Naive B cell (primary cell): ENCODE data around the gene NAXD. TPM values are rescaled to one million over a fixed set of nuclear protein-coding genes. Genes with fewer than 3 reads are reported as not detected.

Source experiments
- ATAC-seq, 2 donors: fragments of 150-1000 bp; cut with Tn5 transposase; 2 replicates each; pipeline ENCODE4 v1.10.0; 2021; ENCODE audit warnings: low read depth in 2 of 2, mild to moderate bottlenecking in 2 of 2, moderate library complexity in 2 of 2
- DNase-seq: peaks from one replicate; pipeline ENCODE4 v3.0.0; 2022
- H3K27ac Mint-ChIP-seq, 6 donors: one replicate each; pipeline ENCODE4 v1.8.0; 2020 to 2022; ENCODE audit warnings: mild to moderate bottlenecking in 6 of 6, mixed read lengths in 6 of 6, moderate library complexity in 5 of 6, inconsistent platforms in 2 of 6
- H3K27me3 Mint-ChIP-seq, 3 donors: one replicate each; pipeline ENCODE4 v1.8.0; 2021 to 2022; ENCODE audit warnings: mixed read lengths in 3 of 3, mild to moderate bottlenecking in 1 of 3
- H3K36me3 Mint-ChIP-seq, 2 donors: one replicate each; pipeline ENCODE4 v1.8.0; 2020 to 2022; ENCODE audit warnings: mixed read lengths in 2 of 2, inconsistent platforms in 1 of 2, mild to moderate bottlenecking in 1 of 2
- H3K4me1 Mint-ChIP-seq, 3 donors: one replicate each; pipeline ENCODE4 v1.8.0; 2020 to 2022; ENCODE audit warnings: mixed read lengths in 3 of 3, inconsistent platforms in 1 of 3, mild to moderate bottlenecking in 1 of 3, moderate library complexity in 1 of 3
- H3K4me3 Mint-ChIP-seq, 8 donors: one replicate each; pipeline ENCODE4 v1.8.0; 2020 to 2022; ENCODE audit warnings: mild to moderate bottlenecking in 8 of 8, mixed read lengths in 8 of 8, moderate library complexity in 8 of 8, inconsistent platforms in 2 of 8
- H3K9me3 Mint-ChIP-seq, 7 donors: one replicate each; pipeline ENCODE4 v1.8.0; 2020 to 2022; ENCODE audit warnings: mixed read lengths in 7 of 7, mild to moderate bottlenecking in 5 of 7, inconsistent platforms in 2 of 7, moderate library complexity in 1 of 7
- polyA plus RNA-seq, 6 donors: library from polyadenylated mRNA; unstranded; fragments of 300-500 nt; fragmentation: Illumina TruSeq; gene quantifications; one replicate each; pipeline ENCODE4 v1.2.3, GENCODE V29; 2021; ENCODE audit warnings: low read depth in 6 of 6

NAXD gene
- polyA plus RNA-seq, 6 donors from 2014 or later = 10.8 to 23.1 (median 15.4) TPM

DNA sequence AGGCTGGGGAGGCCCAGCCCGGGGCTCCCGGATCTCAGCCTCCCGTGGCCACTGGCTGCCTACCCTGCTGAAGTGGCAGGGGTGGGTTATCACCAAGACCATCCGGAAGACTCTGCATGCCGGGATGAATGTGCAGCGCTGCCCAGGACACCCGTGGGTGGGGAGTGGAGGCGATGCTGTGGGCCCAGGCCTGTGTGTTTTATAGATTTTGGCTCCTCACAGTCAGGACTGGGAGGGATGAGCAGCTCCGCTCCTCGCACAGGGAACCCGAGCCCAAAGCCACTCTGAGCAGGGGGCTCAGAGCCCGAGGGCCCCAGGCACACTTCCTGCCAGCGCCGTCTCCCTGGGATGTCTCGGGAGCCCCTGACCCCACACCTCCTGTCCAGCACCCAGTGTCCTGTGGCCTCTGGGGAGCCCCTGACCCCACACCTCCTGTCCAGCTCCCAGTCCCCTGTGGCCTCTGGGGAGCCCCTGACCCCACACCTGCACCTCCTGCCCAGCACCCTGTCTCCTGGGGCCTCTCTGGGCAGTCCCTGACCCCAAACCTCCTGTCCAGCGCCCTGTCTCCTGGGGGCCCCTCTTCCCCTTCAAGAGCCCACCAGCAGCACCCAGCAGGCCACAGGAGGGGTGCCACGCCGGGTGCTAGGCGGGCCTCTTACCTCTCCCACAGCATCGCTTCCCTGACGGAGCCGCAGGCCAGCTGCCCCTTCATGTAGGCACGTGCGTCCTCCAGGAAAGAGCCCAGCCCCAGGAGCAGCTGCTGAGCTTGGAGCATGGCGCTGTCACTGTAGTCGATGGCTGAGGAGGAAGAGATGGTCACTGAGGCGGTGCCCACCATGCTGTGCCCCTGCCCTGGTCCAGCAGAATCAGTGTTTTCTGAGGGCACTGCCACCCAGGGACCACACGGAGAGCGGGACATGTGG is 31.4 kb downstream of the NAXD start:
- ATAC-seq (no peak), DNase-seq (no peak)
- Mint-ChIP-seq H3K27ac (no peak overlapping the region), H3K4me1 (peaks cover 15 to 49% (median 35%) of the 10 kb centered on the region in 3 donors), H3K9me3 (no peaks in the 10 kb centered on the region), H3K4me3 (no peak overlapping the region), H3K27me3 (no peaks in the 10 kb centered on the region), H3K36me3 (peaks cover 7% of the 10 kb centered on the region in 2 donors)

- Mint-ChIP-seq H3K36me3 (peaks cover 7% of the 10 kb centered on the region in 2 donors), H3K4me3 (no peak overlapping the region), H3K27me3 (no peaks in the 10 kb centered on the region), H3K4me1 (peaks cover 22 to 56% (median 42%) of the 10 kb centered on the region in 3 donors), H3K9me3 (no peaks in the 10 kb centered on the region), H3K27ac (no peak overlapping the region)
- DNase-seq (no peak), ATAC-seq (no peak)
Measured at GRCh38 chr13:110647365-110647737, 32.0 kb downstream of the NAXD start.

DNA sequence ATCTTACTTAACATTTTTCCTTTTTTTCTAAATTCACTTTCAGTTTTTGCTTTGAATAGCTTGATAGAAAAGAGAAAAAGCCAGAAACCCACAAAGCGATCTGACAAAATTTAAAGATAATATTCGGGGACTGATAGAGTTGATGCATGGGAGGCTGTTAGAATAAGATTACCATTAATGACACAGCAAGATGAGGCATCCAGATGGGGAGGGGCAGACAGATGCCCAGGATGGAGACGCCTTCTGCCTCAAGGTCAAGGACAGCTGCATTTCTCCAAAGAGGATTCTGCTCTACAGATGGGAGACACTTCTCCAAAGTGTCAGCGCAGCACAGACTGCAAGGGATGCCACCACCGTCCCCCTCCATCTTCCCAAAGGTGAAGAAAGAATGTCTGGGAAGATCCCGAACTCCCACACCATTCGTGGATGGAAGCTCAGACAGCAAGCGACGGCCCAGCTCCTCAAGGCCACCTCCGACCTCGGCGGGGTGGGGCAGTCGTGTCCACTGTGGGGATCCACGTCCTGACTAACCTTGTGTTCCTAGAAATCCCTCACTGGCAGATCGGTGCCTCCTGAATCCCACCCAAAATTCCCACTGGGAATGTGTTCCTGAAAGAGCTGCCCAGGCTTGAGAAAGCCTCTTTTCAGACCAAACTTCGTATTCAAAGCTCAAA is 32.9 kb downstream of the NAXD start:
- H3K36me3 Mint-ChIP-seq = peaks cover 7% of the 10 kb centered on the region in 2 donors

DNA sequence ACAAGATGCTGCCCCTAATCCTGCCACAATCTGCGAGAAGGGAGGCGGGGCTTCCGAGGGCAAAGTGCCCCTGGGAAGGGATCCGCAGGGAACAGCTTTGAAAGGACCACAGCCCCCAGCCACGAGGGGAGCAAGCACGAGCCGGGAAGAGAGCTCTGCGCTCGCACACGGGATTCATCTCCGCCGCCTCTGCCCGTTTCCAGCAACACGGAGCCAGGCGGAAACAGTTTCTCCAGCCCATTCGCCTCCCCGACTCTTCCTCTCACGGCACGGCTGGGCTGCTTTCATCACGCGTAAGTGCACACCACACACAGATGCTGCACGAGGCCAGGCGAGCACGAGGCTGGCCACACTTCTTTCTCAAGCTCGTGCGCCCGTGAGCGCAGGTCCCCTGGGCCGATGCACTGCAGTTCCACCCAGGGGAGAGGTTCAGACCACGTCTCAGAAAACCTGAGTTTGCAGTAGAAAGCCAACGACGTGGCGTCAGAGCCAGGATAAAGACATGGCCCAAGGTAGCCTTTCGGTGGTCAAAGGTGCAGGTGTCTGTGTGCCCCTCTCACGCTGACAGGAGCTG is 33.6 kb downstream of the NAXD start:
- peak overlapping the region in 4 of 8 donors; percentile 7 to 83 (median 34) for H3K4me3 Mint-ChIP-seq
- H3K36me3 Mint-ChIP-seq = peaks cover 7% of the 10 kb centered on the region in 2 donors
- H3K27ac Mint-ChIP-seq = no peak overlapping the region
- no peaks in the 10 kb centered on the region for H3K27me3 Mint-ChIP-seq
- DNase-seq (no peak), ATAC-seq (no peak)
- peaks cover 35 to 72% (median 57%) of the 10 kb centered on the region in 3 donors for H3K4me1 Mint-ChIP-seq
- no peaks in the 10 kb centered on the region for H3K9me3 Mint-ChIP-seq

More for the DNA sequence above, 32.9 kb downstream of the NAXD start:
- DNase-seq (no peak), ATAC-seq (no peak)
- no peaks in the 10 kb centered on the region for H3K9me3 Mint-ChIP-seq
- no peaks in the 10 kb centered on the region for H3K27me3 Mint-ChIP-seq
- no peak overlapping the region for H3K4me3 Mint-ChIP-seq
- H3K27ac Mint-ChIP-seq = peak overlapping the region in 2 of 6 donors; percentile 33 to 71
- peaks cover 30 to 65% (median 50%) of the 10 kb centered on the region in 3 donors for H3K4me1 Mint-ChIP-seq

- DNase-seq = no peak
- peaks cover 7% of the 10 kb centered on the region in 2 donors for H3K36me3 Mint-ChIP-seq
- H3K27ac Mint-ChIP-seq = peak overlapping the region in 1 of 6 donors; percentile 83
- no peaks in the 10 kb centered on the region for H3K27me3 Mint-ChIP-seq
- no peak for ATAC-seq
- H3K4me1 Mint-ChIP-seq = peaks cover 35 to 78% (median 58%) of the 10 kb centered on the region in 3 donors
- H3K9me3 Mint-ChIP-seq = no peaks in the 10 kb centered on the region
- H3K4me3 Mint-ChIP-seq = peak overlapping the region in 2 of 8 donors; percentile 37 to 43
Measured at GRCh38 chr13:110649551-110649950, 34.2 kb downstream of the NAXD start.

- H3K27me3 Mint-ChIP-seq = no peaks in the 10 kb centered on the region
- no peaks in the 10 kb centered on the region for H3K9me3 Mint-ChIP-seq
- ATAC-seq (no peak), DNase-seq (no peak)
- peaks cover 7% of the 10 kb centered on the region in 2 donors for H3K36me3 Mint-ChIP-seq
- H3K4me3 Mint-ChIP-seq = peak overlapping the region in 1 of 8 donors; percentile 39
- H3K4me1 Mint-ChIP-seq = peaks cover 39 to 87% (median 58%) of the 10 kb centered on the region in 3 donors
- H3K27ac Mint-ChIP-seq = no peak overlapping the region
Measured at GRCh38 chr13:110650436-110650835, 35.1 kb downstream of the NAXD start.

GRCh38 chr13:110651271-110651670 is 35.9 kb downstream of the NAXD start:
- Mint-ChIP-seq H3K4me1 (peaks cover 43 to 91% (median 62%) of the 10 kb centered on the region in 3 donors), H3K4me3 (peak overlapping the region in 5 of 8 donors; percentile 38 to 88 (median 67)), H3K27ac (peak overlapping the region in 3 of 6 donors; percentile 24 to 85 (median 29)), H3K27me3 (no peaks in the 10 kb centered on the region), H3K36me3 (peaks cover 7% of the 10 kb centered on the region in 2 donors), H3K9me3 (no peaks in the 10 kb centered on the region)
- no peak for ATAC-seq
- no peak for DNase-seq

DNA sequence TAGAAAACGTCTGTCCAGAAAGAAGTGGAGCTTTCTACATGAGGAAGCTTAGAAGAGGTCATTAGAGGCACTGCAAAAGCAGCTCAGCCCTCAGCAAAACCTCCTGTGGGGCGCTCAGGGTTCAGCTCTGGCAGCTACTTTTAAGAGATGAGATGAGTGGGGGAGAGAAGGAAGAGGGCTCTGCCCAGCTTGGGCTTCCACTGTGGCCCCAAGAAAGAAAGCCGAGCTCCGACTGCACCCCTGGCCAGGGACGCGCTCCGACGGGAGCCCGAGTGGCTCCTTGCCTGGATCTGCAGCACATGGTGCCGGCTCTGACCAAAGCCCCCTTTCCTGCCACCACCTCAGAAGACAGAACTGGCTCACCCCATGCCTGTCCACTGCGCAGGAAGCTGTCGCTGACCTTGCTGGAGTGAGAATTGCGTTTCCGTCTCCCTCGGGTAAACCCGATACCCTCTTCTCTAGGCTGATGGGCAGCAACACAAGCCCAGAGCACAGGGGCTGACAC is 36.4 kb downstream of the NAXD start:
- DNase-seq (no peak), ATAC-seq (no peak)
- H3K9me3 Mint-ChIP-seq = no peaks in the 10 kb centered on the region
- H3K27me3 Mint-ChIP-seq = no peaks in the 10 kb centered on the region
- peak overlapping the region in 5 of 6 donors; percentile 14 to 85 (median 78) for H3K27ac Mint-ChIP-seq
- H3K4me3 Mint-ChIP-seq = peak overlapping the region in 7 of 8 donors; percentile 42 to 88 (median 63)
- peaks cover 7% of the 10 kb centered on the region in 2 donors for H3K36me3 Mint-ChIP-seq
- H3K4me1 Mint-ChIP-seq = peaks cover 45 to 89% (median 67%) of the 10 kb centered on the region in 3 donors

DNA sequence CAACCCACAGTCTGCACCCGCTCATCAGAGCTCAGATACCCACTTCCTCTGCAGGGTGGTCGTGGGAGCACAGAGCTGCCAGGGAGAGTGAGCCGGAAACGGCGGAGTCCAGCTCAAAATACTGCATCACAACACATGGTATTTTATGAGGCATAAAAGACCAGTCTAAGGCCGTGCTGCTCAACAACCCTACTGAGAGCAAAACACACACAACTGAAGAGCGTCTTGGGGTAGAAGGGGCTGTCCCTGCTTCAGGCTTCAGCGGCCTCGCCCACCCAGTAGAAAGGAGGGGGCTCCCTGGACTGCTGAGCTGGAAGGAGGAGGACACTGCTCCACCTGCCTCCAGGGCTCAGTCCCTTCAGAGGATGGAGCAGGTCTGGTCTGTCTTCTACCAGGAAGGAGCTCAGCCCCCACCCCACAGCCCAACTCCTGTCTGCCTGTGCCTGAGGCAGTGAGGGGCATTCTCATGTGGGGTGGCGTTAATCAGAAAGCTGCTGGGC is 36.9 kb downstream of the NAXD start:
- H3K36me3 Mint-ChIP-seq = peaks cover 7% of the 10 kb centered on the region in 2 donors
- peak overlapping the region; percentile 14 to 90 (median 78) for H3K27ac Mint-ChIP-seq
- ATAC-seq (peak; percentile 51 to 57), DNase-seq (peak; percentile 17)
- H3K4me1 Mint-ChIP-seq = peaks cover 45 to 85% (median 70%) of the 10 kb centered on the region in 3 donors
- no peaks in the 10 kb centered on the region for H3K27me3 Mint-ChIP-seq
- no peaks in the 10 kb centered on the region for H3K9me3 Mint-ChIP-seq
- H3K4me3 Mint-ChIP-seq = peak overlapping the region; percentile 42 to 88 (median 58)

DNA sequence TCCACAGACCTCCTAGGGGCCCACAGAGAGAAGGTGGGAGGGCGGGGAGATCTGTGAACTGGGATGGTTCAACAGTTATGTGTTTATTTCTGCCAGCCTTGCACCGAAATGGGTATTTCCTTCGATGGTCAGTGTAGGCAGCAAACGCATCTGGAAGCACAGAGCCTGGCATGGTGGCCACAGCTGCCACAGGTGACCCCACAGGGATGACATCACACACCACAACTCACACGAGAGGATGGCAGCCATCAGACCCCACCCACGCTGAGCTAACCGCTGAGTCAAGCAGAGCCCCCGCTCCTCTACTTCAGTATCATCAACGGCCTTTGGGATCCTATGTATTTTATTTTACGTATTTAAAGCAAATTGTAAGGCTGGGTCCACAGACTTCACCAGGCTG is 37.4 kb downstream of the NAXD start:
- peaks cover 7% of the 10 kb centered on the region in 2 donors for H3K36me3 Mint-ChIP-seq
- DNase-seq = no peak
- peak; percentile 35 to 40 for ATAC-seq
- H3K9me3 Mint-ChIP-seq = no peaks in the 10 kb centered on the region
- peaks cover 46 to 82% (median 70%) of the 10 kb centered on the region in 3 donors for H3K4me1 Mint-ChIP-seq
- peak overlapping the region; percentile 21 to 90 (median 80) for H3K27ac Mint-ChIP-seq
- no peaks in the 10 kb centered on the region for H3K27me3 Mint-ChIP-seq
- H3K4me3 Mint-ChIP-seq = peak overlapping the region in 5 of 8 donors; percentile 63 to 88 (median 70)

DNA sequence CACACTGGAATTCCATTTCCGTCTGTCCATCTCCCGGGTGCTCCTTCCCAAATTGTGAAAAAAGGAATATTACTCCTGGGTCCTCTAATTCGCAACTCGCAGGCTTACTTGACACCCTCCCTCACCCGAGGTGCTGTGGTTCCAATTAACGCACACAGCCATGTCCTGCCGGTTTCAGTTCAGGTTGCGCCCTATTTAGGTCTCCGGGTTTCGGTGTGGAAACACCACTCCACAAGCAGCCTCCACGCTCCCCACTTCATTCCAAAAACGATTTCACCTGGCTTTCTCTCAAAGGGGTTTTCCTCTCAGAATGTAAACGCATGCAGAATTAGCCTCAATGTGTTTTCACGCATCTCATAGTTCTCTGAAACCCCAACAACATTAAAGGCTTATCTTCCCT is 37.9 kb downstream of the NAXD start:
- peaks cover 51 to 82% (median 74%) of the 10 kb centered on the region in 3 donors for H3K4me1 Mint-ChIP-seq
- DNase-seq = peak; percentile 47
- H3K36me3 Mint-ChIP-seq = peaks cover 7% of the 10 kb centered on the region in 2 donors
- no peaks in the 10 kb centered on the region for H3K9me3 Mint-ChIP-seq
- no peaks in the 10 kb centered on the region for H3K27me3 Mint-ChIP-seq
- ATAC-seq = peak; percentile 57 to 59
- H3K27ac Mint-ChIP-seq = peak overlapping the region; percentile 76 to 90 (median 86)
- peak overlapping the region; percentile 54 to 91 (median 76) for H3K4me3 Mint-ChIP-seq

GRCh38 chr13:110653851-110654250 is 38.5 kb downstream of the NAXD start:
- Mint-ChIP-seq H3K36me3 (peaks cover 7% of the 10 kb centered on the region in 2 donors), H3K4me1 (peaks cover 53 to 86% (median 80%) of the 10 kb centered on the region in 3 donors), H3K4me3 (peak overlapping the region in 7 of 8 donors; percentile 63 to 88 (median 70)), H3K27me3 (no peaks in the 10 kb centered on the region), H3K9me3 (no peaks in the 10 kb centered on the region), H3K27ac (peak overlapping the region in 4 of 6 donors; percentile 36 to 85 (median 74))
- DNase-seq (no peak), ATAC-seq (no peak)
